HepG2 (cell line): Measurements from ENCODE around the gene ZIM2. TPM values are rescaled to one million over a fixed set of nuclear protein-coding genes. Genes with fewer than 3 reads are reported as not detected.

Source experiments
- HBP1 ChIP-seq: IDR thresholded peaks from 2 replicates; pipeline ENCODE4 v1.6.1; 2016; ENCODE audit warnings: low read depth, control low read depth
- IKZF1 ChIP-seq: fragments of 450-650 bp; IDR thresholded peaks from 2 replicates; pipeline ENCODE4 v1.7.1; 2016
- IRX3 ChIP-seq: sonication (generic); formaldehyde crosslinking; IDR thresholded peaks from 2 replicates; pipeline ENCODE4 v1.8.1; 2023; ENCODE audit warnings: mild to moderate bottlenecking, low read depth, missing genetic modification reagents, borderline replicate concordance
- ISL2 ChIP-seq: sonication (generic); formaldehyde crosslinking; IDR thresholded peaks from 2 replicates; pipeline ENCODE4 v1.5.0; 2020; ENCODE audit warnings: missing genetic modification reagents
- RELA ChIP-seq: sonication (generic); formaldehyde crosslinking; IDR thresholded peaks from 2 replicates; pipeline ENCODE4 v1.4.0; 2020; ENCODE audit warnings: missing genetic modification reagents
- RFX1 ChIP-seq: fragments of 450-650 bp; IDR thresholded peaks from 2 replicates; pipeline ENCODE4 v1.6.1; 2017
- SNAI1 ChIP-seq: sonication (generic); formaldehyde crosslinking; IDR thresholded peaks from 2 replicates; pipeline ENCODE4 v1.5.0; 2020; ENCODE audit warnings: mild to moderate bottlenecking, missing genetic modification reagents, borderline replicate concordance
- THAP9 ChIP-seq: sonication (generic); formaldehyde crosslinking; IDR thresholded peaks from 2 replicates; pipeline ENCODE4; 2020; ENCODE audit warnings: missing genetic modification reagents, mild to moderate bottlenecking, borderline replicate concordance
- ZBTB10 ChIP-seq: sonication (generic); formaldehyde crosslinking; IDR thresholded peaks from 2 replicates; pipeline ENCODE4 v1.4.0; 2020; ENCODE audit warnings: missing genetic modification reagents, borderline replicate concordance
- ZNF768 ChIP-seq: sonication (generic); formaldehyde crosslinking; IDR thresholded peaks from 2 replicates; pipeline ENCODE4 v1.4.0; 2020; ENCODE audit warnings: missing genetic modification reagents
- ZNF841 ChIP-seq: sonication (generic); formaldehyde crosslinking; IDR thresholded peaks from 2 replicates; pipeline ENCODE4 v1.8.1; 2023; ENCODE audit warnings: missing genetic modification reagents, borderline replicate concordance
- ZNF850 ChIP-seq: sonication (generic); formaldehyde crosslinking; conservative IDR thresholded peaks from 2 replicates; pipeline ENCODE4 v1.9.0; 2021; ENCODE audit warnings: mild to moderate bottlenecking, missing genetic modification reagents
- ZNF878 ChIP-seq: sonication (generic); formaldehyde crosslinking; IDR thresholded peaks from 2 replicates; pipeline ENCODE4 v1.8.1; 2023; ENCODE audit warnings: mild to moderate bottlenecking, missing genetic modification reagents, moderate library complexity
- polyA plus RNA-seq, 8 experiments: library from polyadenylated mRNA; depleted of rRNA in 3 of 8; stranded (reverse) in 7 of 8; unstranded in 1 of 8; fragments of >200 nt; fragmentation: Illumina TruSeq in 4 of 8; extraction: Trizol in 4 of 8; gene quantifications; 2 replicates each; pipeline versions ENCODE4 v1.2.1 to v1.2.3, GENCODE V29; 2011 to 2016; ENCODE audit warnings: low read depth in 4 of 8, missing spikeins in 1 of 8, mixed read lengths in 1 of 8; ENCODE audit not compliant: insufficient read depth in 1 of 8
- total RNA-seq, 5 experiments: library from RNA; depleted of rRNA; stranded (reverse); fragments of >200 nt; fragmentation: Illumina TruSeq; extraction: Trizol; gene quantifications; 2 replicates each; pipeline ENCODE4 v1.2.3, GENCODE V29; 2016; ENCODE audit warnings: low read depth in 1 of 5
- TF ChIP-seq, protein P1 (sequence below): sonication (generic); formaldehyde crosslinking; IDR thresholded peaks from 2 replicates; pipeline ENCODE4 v1.5.1; 2020; ENCODE audit warnings: missing genetic modification reagents, mild to moderate bottlenecking, borderline replicate concordance
- TF ChIP-seq, protein P2 (sequence below): sonication (generic); formaldehyde crosslinking; IDR thresholded peaks from 2 replicates; pipeline ENCODE4 v1.4.0; 2020; ENCODE audit warnings: missing genetic modification reagents
- TF ChIP-seq, protein P3 (sequence below): IDR thresholded peaks from 2 replicates; pipeline ENCODE4 v1.6.1; 2016; ENCODE audit warnings: missing biosample characterization, missing genetic modification reagents, low read depth

ZIM2 gene
- total and polyA plus RNA-seq, 2 of the 13 experiments (the other 11 are each of a cell fraction or from before 2014, with no cell fraction given) = 7.2 to 10.3 TPM

GRCh38 chr19:56840451-56841192 lies at the start of gene ZIM2, which contains the start of gene PEG3 (continued):
- TF ChIP-seq, protein P1, sequence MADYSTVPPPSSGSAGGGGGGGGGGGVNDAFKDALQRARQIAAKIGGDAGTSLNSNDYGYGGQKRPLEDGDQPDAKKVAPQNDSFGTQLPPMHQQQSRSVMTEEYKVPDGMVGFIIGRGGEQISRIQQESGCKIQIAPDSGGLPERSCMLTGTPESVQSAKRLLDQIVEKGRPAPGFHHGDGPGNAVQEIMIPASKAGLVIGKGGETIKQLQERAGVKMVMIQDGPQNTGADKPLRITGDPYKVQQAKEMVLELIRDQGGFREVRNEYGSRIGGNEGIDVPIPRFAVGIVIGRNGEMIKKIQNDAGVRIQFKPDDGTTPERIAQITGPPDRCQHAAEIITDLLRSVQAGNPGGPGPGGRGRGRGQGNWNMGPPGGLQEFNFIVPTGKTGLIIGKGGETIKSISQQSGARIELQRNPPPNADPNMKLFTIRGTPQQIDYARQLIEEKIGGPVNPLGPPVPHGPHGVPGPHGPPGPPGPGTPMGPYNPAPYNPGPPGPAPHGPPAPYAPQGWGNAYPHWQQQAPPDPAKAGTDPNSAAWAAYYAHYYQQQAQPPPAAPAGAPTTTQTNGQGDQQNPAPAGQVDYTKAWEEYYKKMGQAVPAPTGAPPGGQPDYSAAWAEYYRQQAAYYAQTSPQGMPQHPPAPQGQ (CRISPR knock-in tag) = no peak
- no peak for TF ChIP-seq ZNF841 (CRISPR knock-in tag)
- no peak for TF ChIP-seq RELA
- no peak for TF ChIP-seq SNAI1 (CRISPR knock-in tag)
- no peak for TF ChIP-seq ISL2 (CRISPR knock-in tag)
- no peak for TF ChIP-seq IRX3 (CRISPR knock-in tag)
- TF ChIP-seq ZBTB10 = peak; percentile 81
- no peak for TF ChIP-seq IKZF1
- peak; percentile 89 for TF ChIP-seq RFX1
- no peak for TF ChIP-seq ZNF878 (CRISPR knock-in tag)
- TF ChIP-seq ZNF768 (CRISPR knock-in tag) = no peak; the same call in 1 of the 2 replicates
- peak; percentile 71; the same call in 1 of the 2 replicates for TF ChIP-seq HBP1 (CRISPR knock-in tag)
- TF ChIP-seq, protein P2, sequence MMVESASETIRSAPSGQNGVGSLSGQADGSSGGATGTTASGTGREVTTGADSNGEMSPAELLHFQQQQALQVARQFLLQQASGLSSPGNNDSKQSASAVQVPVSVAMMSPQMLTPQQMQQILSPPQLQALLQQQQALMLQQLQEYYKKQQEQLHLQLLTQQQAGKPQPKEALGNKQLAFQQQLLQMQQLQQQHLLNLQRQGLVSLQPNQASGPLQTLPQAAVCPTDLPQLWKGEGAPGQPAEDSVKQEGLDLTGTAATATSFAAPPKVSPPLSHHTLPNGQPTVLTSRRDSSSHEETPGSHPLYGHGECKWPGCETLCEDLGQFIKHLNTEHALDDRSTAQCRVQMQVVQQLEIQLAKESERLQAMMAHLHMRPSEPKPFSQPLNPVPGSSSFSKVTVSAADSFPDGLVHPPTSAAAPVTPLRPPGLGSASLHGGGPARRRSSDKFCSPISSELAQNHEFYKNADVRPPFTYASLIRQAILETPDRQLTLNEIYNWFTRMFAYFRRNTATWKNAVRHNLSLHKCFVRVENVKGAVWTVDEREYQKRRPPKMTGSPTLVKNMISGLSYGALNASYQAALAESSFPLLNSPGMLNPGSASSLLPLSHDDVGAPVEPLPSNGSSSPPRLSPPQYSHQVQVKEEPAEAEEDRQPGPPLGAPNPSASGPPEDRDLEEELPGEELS (CRISPR knock-in tag) = no peak
- TF ChIP-seq, protein P3, sequence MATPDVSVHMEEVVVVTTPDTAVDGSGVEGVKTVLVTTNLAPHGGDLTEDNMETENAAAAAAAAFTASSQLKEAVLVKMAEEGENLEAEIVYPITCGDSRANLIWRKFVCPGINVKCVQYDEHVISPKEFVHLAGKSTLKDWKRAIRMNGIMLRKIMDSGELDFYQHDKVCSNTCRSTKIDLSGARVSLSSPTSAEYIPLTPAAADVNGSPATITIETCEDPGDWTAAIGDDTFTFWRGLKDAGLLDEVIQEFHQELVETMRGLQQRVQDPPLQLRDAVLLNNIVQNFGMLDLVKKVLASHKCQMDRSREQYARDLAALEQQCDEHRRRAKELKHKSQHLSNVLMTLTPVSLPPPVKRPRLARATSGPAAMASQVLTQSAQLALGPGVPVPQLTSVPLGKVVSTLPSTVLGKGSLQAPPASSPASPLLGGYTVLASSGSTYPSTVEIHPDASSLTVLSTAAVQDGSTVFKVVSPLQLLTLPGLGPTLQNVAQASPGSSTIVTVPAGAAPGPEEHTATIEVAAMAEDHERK (CRISPR knock-in tag) = no peak
- TF ChIP-seq THAP9 (CRISPR knock-in tag) = no peak
- TF ChIP-seq ZNF850 (CRISPR knock-in tag) = no peak
